VCaP (cell line): ENCODE data around the gene FCRL5.
"Not testable (repeated sequence)": the region's sequence is repeated elsewhere in the genome, so short reads cannot be mapped to it uniquely, and the experiment has no call there.

Source experiments
- H3K27ac ChIP-seq: fragments of 450-650 bp; 2 replicates; pipeline ENCODE4 v1.5.1; 2017
- CTCF ChIP-seq: fragments of 450-650 bp; conservative IDR thresholded peaks from 2 replicates; pipeline ENCODE4 v1.5.1; 2017; ENCODE audit warnings: mild to moderate bottlenecking, moderate library complexity

FCRL5 gene

DNA sequence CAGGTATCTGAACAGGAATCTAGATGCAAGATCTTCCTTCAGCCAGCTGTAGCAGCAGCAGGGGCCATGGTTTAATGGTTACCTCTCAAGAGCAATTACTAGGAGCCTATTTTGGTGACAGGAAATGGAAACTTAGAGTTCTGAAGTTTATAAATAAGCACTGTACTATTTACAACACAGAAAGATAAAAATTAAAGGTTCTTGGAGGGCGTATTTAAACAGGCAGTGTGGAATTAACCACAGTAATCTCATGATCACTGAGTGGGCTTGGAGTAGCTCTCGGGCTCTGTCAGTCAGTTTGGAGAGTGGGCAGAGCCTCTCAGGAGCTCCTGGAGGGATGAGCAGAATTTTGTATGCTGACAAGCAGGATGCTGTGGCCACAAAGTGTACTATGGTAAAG is 10.2 kb upstream of the FCRL5 start:
- H3K27ac ChIP-seq: no peak overlapping the region
- TF ChIP-seq CTCF: no peak

DNA sequence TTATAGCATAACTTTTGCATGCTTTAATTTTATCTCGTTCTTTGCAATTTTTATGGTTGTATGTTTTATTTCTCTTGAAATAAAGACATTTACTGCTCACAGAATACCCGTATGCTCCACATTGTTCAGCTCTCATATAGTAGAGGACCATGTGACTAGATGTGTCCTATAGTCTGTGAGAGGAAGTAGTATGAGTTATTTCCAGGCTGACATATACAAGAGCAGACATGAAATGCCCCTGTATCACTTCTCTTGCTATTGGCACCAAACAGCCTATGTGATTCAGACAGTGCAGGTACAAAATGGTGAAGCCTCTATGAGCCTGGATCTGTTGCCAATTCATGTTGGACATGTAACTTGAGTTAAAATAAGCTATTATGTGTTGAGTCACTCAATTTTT is 5.8 kb upstream of the FCRL5 start:
- no peak overlapping the region for H3K27ac ChIP-seq
- no peak for TF ChIP-seq CTCF

DNA sequence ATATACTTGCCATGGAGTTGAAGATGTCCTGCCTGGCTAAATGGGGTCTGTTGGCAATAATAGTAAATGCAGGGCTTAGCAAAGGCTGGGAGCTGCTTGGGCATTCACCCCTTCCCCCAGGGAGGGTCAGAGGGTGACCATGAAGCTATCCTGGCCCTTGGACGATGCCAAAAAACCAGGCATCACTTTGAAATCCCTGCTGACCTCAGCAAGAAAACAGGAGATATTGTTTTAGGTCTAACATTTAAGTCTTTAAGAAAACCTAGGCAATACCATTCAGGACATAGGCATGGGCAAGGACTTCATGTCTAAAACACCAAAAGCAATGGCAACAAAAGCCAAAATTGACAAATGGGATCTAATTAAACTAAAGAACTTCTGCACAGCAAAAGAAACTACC is 4.2 kb downstream of the FCRL5 start:
- H3K27ac ChIP-seq: not testable (repeated sequence)

GRCh38 chr1:157542676-157543075 is 9.6 kb downstream of the FCRL5 start:
- H3K27ac ChIP-seq: no peak overlapping the region
- no peak for TF ChIP-seq CTCF

DNA sequence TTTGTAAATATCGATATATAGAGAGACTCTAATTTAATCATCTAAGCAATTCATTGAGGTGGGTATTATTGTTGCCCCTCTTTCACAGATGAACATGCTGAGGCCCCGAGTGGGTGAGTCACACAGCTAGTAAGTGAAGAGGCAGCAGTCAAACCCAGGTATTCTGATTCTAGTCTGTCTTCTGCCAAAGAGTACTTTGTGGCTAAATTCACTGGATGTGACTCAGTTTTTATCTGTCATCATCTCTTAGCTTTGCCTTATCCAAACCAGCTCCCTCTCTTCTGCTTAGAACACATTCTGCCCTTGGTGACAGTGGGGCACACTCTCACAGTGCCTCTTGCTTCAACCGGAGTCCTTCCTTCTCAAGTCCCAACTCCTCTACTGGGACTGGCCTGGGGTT is 11.5 kb downstream of the FCRL5 start:
- H3K27ac ChIP-seq: no peak overlapping the region
- no peak for TF ChIP-seq CTCF

- TF ChIP-seq CTCF: no peak
- no peak overlapping the region for H3K27ac ChIP-seq
These were observed 12.1 kb downstream of the FCRL5 start for GRCh38 chr1:157540160-157540748.

DNA sequence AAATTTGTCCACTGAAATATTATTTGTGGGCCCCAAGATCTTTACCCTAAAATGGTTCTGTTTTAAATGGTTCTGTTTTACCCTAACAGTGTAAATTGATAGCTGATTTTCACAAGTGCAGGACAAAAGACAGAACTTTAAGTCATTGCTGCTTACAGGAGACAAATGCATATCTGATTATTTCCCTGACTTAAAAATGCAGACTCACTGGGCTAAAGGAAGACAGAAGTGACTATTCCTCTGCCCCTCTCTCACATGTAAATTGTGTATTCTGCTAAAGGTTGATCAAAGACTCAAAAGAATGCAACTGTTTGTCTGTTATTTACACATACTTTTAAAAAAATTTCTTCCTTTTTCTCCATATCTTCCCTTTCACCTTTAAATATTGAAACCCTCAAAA is 12.7 kb downstream of the FCRL5 start:
- TF ChIP-seq CTCF: no peak
- H3K27ac ChIP-seq: no peak overlapping the region

- no peak for TF ChIP-seq CTCF
- H3K27ac ChIP-seq: no peak overlapping the region
These were observed 19.7 kb downstream of the FCRL5 start for GRCh38 chr1:157532569-157532968.
